ENCODE data around the gene CEP70.

Gene CEP70

GRCh38 chr3:138470687-138471086, 123.4 kb downstream of the CEP70 start:
- no peak overlapping the region for H3K4me3 ChIP-seq (ENCODE audit: low read depth, low read length)
- TF ChIP-seq CTCF (IDR thresholded peaks at IDR 0.05; ENCODE audit: low read depth, low read length): no peak

DNA sequence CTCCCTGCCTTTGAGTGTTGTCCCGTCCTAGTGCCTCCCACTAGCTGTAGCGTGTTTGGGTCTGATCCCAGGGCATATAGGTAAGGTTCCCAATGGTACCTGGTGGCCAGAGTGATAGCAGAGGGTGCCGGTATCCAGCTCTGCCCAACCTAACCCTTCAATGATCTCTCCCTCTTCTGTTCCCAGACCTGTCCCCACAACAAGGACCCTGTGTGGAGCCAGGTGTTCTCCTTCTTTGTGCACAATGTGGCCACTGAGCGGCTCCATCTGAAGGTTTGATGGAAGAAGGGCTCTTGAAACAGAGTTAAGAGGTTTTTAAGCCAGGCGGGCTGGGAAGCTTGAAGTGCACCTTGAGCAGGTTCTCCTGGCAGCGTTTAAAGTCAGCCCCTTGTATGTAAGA, 124.2 kb downstream of the CEP70 start:
- TF ChIP-seq CTCF (IDR thresholded peaks at IDR 0.05; ENCODE audit: low read depth, low read length): no peak
- H3K4me3 ChIP-seq (ENCODE audit: low read depth, low read length): no peak overlapping the region

DNA sequence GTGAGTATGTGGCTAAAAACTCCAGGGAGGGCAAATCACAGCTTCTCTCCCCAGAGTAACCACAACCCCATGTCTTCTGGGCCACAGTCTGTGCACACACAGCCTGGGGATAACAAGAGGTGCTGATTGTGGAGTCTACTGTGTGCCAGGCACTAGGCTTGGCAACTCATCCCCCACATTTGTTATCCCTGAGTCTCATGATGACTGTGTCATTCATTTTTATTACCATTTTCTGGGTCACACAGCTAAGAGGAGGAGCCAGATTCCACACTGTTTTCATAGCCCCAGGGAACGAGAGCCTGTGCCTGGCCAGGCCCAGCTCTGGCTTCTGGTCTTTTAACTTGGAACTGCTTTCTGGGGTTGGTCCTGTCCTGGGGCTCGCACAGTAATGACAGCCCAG, 125.2 kb downstream of the CEP70 start:
- no peak overlapping the region for H3K4me3 ChIP-seq (ENCODE audit: low read depth, low read length)
- TF ChIP-seq CTCF (IDR thresholded peaks at IDR 0.05; ENCODE audit: low read depth, low read length): no peak

DNA sequence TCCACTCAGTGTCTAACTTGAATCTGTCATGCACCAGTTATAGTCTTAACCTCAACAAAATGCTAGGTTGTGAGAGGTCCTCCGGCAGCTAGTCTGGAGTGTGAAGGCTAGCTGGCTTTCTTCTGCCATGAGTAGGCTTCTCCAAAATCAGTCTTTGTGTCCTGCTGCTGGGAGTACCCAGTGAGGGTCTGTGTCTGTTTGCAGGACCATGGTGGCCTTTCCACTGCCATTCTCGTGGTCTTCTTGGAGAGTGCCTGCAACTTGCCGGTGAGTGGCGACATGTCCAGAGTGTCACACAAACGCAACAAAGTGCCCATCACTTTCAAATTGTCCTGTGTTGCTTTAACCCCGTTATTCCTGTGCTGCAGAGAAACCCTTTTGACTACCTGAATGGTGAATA, 125.6 kb downstream of the CEP70 start:
- H3K4me3 ChIP-seq (ENCODE audit: low read depth, low read length): no peak overlapping the region
- no peak for TF ChIP-seq CTCF (IDR thresholded peaks at IDR 0.05; ENCODE audit: low read depth, low read length)

GRCh38 chr3:138467931-138468330, 126.1 kb downstream of the CEP70 start:
- no peak for TF ChIP-seq CTCF (IDR thresholded peaks at IDR 0.05; ENCODE audit: low read depth, low read length)
- no peak overlapping the region for H3K4me3 ChIP-seq (ENCODE audit: low read depth, low read length)

DNA sequence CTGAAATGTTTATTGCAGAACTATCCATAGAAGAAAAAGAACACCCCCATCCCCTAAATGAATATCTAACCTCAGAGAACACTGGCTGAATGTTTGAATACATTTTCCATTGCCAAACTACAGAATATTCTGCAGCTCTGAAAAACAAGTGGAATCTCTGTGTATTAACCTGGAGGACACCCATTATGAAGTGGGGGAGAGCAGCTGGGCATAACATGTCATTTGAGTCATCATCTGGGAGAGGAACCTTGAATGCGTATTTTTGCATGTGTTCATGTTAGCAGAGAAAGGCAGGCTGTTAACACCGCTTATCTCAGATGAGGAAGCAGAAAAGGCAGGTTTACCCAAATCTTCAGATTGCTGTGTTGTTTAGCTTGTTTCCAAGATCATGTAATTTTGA, 128.1 kb downstream of the CEP70 start:
- H3K4me3 ChIP-seq (ENCODE audit: low read depth, low read length): no peak overlapping the region
- no peak for TF ChIP-seq CTCF (IDR thresholded peaks at IDR 0.05; ENCODE audit: low read depth, low read length)

GRCh38 chr3:138465451-138465850, 128.6 kb downstream of the CEP70 start:
- no peak for TF ChIP-seq CTCF (IDR thresholded peaks at IDR 0.05; ENCODE audit: low read depth, low read length)
- no peak overlapping the region for H3K4me3 ChIP-seq (ENCODE audit: low read depth, low read length)

Data from WI38 (cell line).